LNCaP clone FGC (cell line): ENCODE results near the gene CUBN.

ENCODE experiments used
- DNase-seq: peaks from one replicate; pipeline ENCODE4 v3.0.0-alpha.2; 2011; ENCODE audit warnings: low read depth
- H3K4me3 ChIP-seq: 2 replicates; pipeline ENCODE4 v1.5.1; 2011; ENCODE audit warnings: mild to moderate bottlenecking, low read depth, low read length, control low read depth
- CTCF ChIP-seq: IDR thresholded peaks from 2 replicates; pipeline ENCODE4 v1.5.1; 2012; ENCODE audit warnings: mild to moderate bottlenecking; ENCODE audit not compliant: control insufficient read depth, insufficient read depth; ENCODE audit errors: extremely low read depth

The CUBN gene

GRCh38 chr10:16819026-16819425 is 310.6 kb downstream of the CUBN start:
- TF ChIP-seq CTCF: no peak
- no peak for DNase-seq
- H3K4me3 ChIP-seq: no peak overlapping the region

- H3K4me3 ChIP-seq: peak within 1 kb of the TSS; percentile 87
- no peak for TF ChIP-seq CTCF
- DNase-seq: peak; percentile 98
Measured at GRCh38 chr10:16817125-16818019, 312.2 kb downstream of the CUBN start, which contains the start of gene RSU1. TSS of gene RSU1 (minus strand) at chr10:16817424. CDS start at chr10:16817081, 343 bp downstream.

- no peak for DNase-seq
- peak overlapping the region; percentile 87 for H3K4me3 ChIP-seq
- TF ChIP-seq CTCF: no peak
Measured at GRCh38 chr10:16816830-16817124, 312.8 kb downstream of the CUBN start.

- no peak for DNase-seq
- H3K4me3 ChIP-seq: peak overlapping the region; percentile 87
- TF ChIP-seq CTCF: no peak
Measured at GRCh38 chr10:16816171-16816570, 313.4 kb downstream of the CUBN start.

- no peak overlapping the region for H3K4me3 ChIP-seq
- TF ChIP-seq CTCF: no peak
- no peak for DNase-seq
Measured at GRCh38 chr10:16814012-16814411, 315.6 kb downstream of the CUBN start.

- H3K4me3 ChIP-seq: no peak overlapping the region
- no peak for DNase-seq
- TF ChIP-seq CTCF: no peak
Measured at GRCh38 chr10:16812676-16813075, 316.9 kb downstream of the CUBN start.

- DNase-seq: no peak
- no peak for TF ChIP-seq CTCF
- no peak overlapping the region for H3K4me3 ChIP-seq
Measured at GRCh38 chr10:16811765-16812164, 317.8 kb downstream of the CUBN start.
